Midbrain (tissue), 1 donor: ENCODE data around the gene PTGER2.

Experiments used
- DNase-seq: peaks from one replicate; lab custom pipeline; 2025; lab: John Stamatoyannopoulos, UW

Gene PTGER2

GRCh38 chr14:52313903-52314594, at the start of gene PTGER2:
Gene PTGER2, plus strand, starts transcription at chr14:52314312. Its CDS starts 237 bp downstream, at chr14:52314549.
- no peak for DNase-seq

- no peak for DNase-seq
Observed at GRCh38 chr14:52265253-52265652, 48.9 kb upstream of the PTGER2 start.

GRCh38 chr14:52266179-52266578, 47.9 kb upstream of the PTGER2 start:
- DNase-seq, result no peak

- DNase-seq, result no peak
Observed at GRCh38 chr14:52266782-52267181, 47.3 kb upstream of the PTGER2 start.

GRCh38 chr14:52267501-52268278, 46.4 kb upstream of the PTGER2 start, which contains the start of gene PTGDR:
Gene PTGDR, plus strand, starts transcription at chr14:52267698. Its CDS starts 117 bp downstream, at chr14:52267815.
- no peak for DNase-seq

- no peak for DNase-seq
Observed at GRCh38 chr14:52268279-52269061, 45.6 kb upstream of the PTGER2 start.

- no peak for DNase-seq
Observed at GRCh38 chr14:52269100-52269499, 45.0 kb upstream of the PTGER2 start.

GRCh38 chr14:52269982-52270381, 44.1 kb upstream of the PTGER2 start:
- no peak for DNase-seq

GRCh38 chr14:52271538-52271937, 42.6 kb upstream of the PTGER2 start:
- no peak for DNase-seq

GRCh38 chr14:52272375-52272774, 41.7 kb upstream of the PTGER2 start:
- no peak for DNase-seq

GRCh38 chr14:52275372-52275771, 38.7 kb upstream of the PTGER2 start:
- DNase-seq, result no peak

- no peak for DNase-seq
Observed at GRCh38 chr14:52277552-52277951, 36.6 kb upstream of the PTGER2 start.

GRCh38 chr14:52279408-52279807, 34.7 kb upstream of the PTGER2 start:
- no peak for DNase-seq

GRCh38 chr14:52283099-52283498, 31.0 kb upstream of the PTGER2 start:
- DNase-seq, result no peak

- peak; percentile 15 for DNase-seq
Observed at GRCh38 chr14:52286661-52287649, 27.2 kb upstream of the PTGER2 start.

GRCh38 chr14:52296378-52296777, 17.7 kb upstream of the PTGER2 start:
- DNase-seq, result no peak

- DNase-seq, result no peak
Observed at GRCh38 chr14:52298795-52299194, 15.3 kb upstream of the PTGER2 start.

- DNase-seq, result peak; percentile 50
Observed at GRCh38 chr14:52299692-52300278, 14.3 kb upstream of the PTGER2 start.

GRCh38 chr14:52303236-52303635, 10.9 kb upstream of the PTGER2 start:
- DNase-seq, result no peak

GRCh38 chr14:52304248-52304904, 9.7 kb upstream of the PTGER2 start:
- DNase-seq, result no peak
